ENCODE results near the gene EXOC5. TPM values are rescaled to one million over a fixed set of nuclear protein-coding genes. Genes with fewer than 3 reads are reported as not detected.
"Not testable (repeated sequence)": the region's sequence is repeated elsewhere in the genome, so short reads cannot be mapped to it uniquely, and the experiment has no call there.

Gene EXOC5
- polyA plus RNA-seq, 2 donors, result 5.9 to 8.9 TPM

GRCh38 chr14:57261604-57262003 lies 7.1 kb downstream of the EXOC5 start:
- Histone ChIP-seq H3K27me3 (ENCODE audit: control insufficient read depth in 1 of 2, insufficient read depth in 2 of 2, low read length in 2 of 2) (no peaks in the 10 kb centered on the region), H3K27ac (ENCODE audit: low read depth in 2 of 2, low read length in 1 of 2) (no peak overlapping the region), H3K9me3 (ENCODE audit: control insufficient read depth in 2 of 2, insufficient read depth in 1 of 2, low read depth in 1 of 2, low read length in 1 of 2) (no peaks in the 10 kb centered on the region), H3K4me1 (ENCODE audit: control insufficient read depth in 2 of 2, insufficient read depth in 2 of 2, low read length in 1 of 2) (peaks cover 0 to 3% of the 10 kb centered on the region in 2 donors), H3K36me3 (ENCODE audit: control insufficient read depth in 2 of 2, insufficient read depth in 2 of 2, low read length in 1 of 2) (no peaks in the 10 kb centered on the region), H3K4me3 (ENCODE audit: low read depth in 1 of 2, low read length in 2 of 2) (no peak overlapping the region)

- 93 to 100% methylated on average over 1 of the region's 1 CpG for WGBS, 2 donors
- no peak overlapping the region for H3K27ac ChIP-seq (ENCODE audit: low read depth in 2 of 2, low read length in 1 of 2)
- no peaks in the 10 kb centered on the region for H3K36me3 ChIP-seq (ENCODE audit: control insufficient read depth in 2 of 2, insufficient read depth in 2 of 2, low read length in 1 of 2)
- H3K9me3 ChIP-seq (ENCODE audit: control insufficient read depth in 2 of 2, insufficient read depth in 1 of 2, low read depth in 1 of 2, low read length in 1 of 2), result no peaks in the 10 kb centered on the region
- H3K4me3 ChIP-seq (ENCODE audit: low read depth in 1 of 2, low read length in 2 of 2), result no peak overlapping the region
- no peaks in the 10 kb centered on the region for H3K27me3 ChIP-seq (ENCODE audit: control insufficient read depth in 1 of 2, insufficient read depth in 2 of 2, low read length in 2 of 2)
- peaks cover 0 to 3% of the 10 kb centered on the region in 2 donors for H3K4me1 ChIP-seq (ENCODE audit: control insufficient read depth in 2 of 2, insufficient read depth in 2 of 2, low read length in 1 of 2)
Observed at GRCh38 chr14:57259672-57260071, 9.0 kb downstream of the EXOC5 start.

- not testable (repeated sequence) for H3K27ac ChIP-seq (ENCODE audit: low read depth in 2 of 2, low read length in 1 of 2); H3K9me3 ChIP-seq (ENCODE audit: control insufficient read depth in 2 of 2, insufficient read depth in 1 of 2, low read depth in 1 of 2, low read length in 1 of 2); H3K27me3 ChIP-seq (ENCODE audit: control insufficient read depth in 1 of 2, insufficient read depth in 2 of 2, low read length in 2 of 2); H3K4me1 ChIP-seq (ENCODE audit: control insufficient read depth in 2 of 2, insufficient read depth in 2 of 2, low read length in 1 of 2); H3K4me3 ChIP-seq (ENCODE audit: low read depth in 1 of 2, low read length in 2 of 2); H3K36me3 ChIP-seq (ENCODE audit: control insufficient read depth in 2 of 2, insufficient read depth in 2 of 2, low read length in 1 of 2)
- WGBS, 2 donors, result 87 to 90% methylated on average over 2 of the region's 2 CpGs
Observed at GRCh38 chr14:57258221-57258620, 10.5 kb downstream of the EXOC5 start.

- no peaks in the 10 kb centered on the region for H3K9me3 ChIP-seq (ENCODE audit: control insufficient read depth in 2 of 2, insufficient read depth in 1 of 2, low read depth in 1 of 2, low read length in 1 of 2)
- no peak overlapping the region for H3K27ac ChIP-seq (ENCODE audit: low read depth in 2 of 2, low read length in 1 of 2)
- H3K4me3 ChIP-seq (ENCODE audit: low read depth in 1 of 2, low read length in 2 of 2), result no peak overlapping the region
- H3K36me3 ChIP-seq (ENCODE audit: control insufficient read depth in 2 of 2, insufficient read depth in 2 of 2, low read length in 1 of 2), result no peaks in the 10 kb centered on the region
- H3K4me1 ChIP-seq (ENCODE audit: control insufficient read depth in 2 of 2, insufficient read depth in 2 of 2, low read length in 1 of 2), result peaks cover 0 to 3% of the 10 kb centered on the region in 2 donors
- H3K27me3 ChIP-seq (ENCODE audit: control insufficient read depth in 1 of 2, insufficient read depth in 2 of 2, low read length in 2 of 2), result no peaks in the 10 kb centered on the region
Observed at GRCh38 chr14:57254884-57255283, 13.8 kb downstream of the EXOC5 start.

GRCh38 chr14:57246933-57247657 lies 21.6 kb downstream of the EXOC5 start:
- Histone ChIP-seq H3K4me3 (ENCODE audit: low read depth in 1 of 2, low read length in 2 of 2) (no peak overlapping the region), H3K9me3 (ENCODE audit: control insufficient read depth in 2 of 2, insufficient read depth in 1 of 2, low read depth in 1 of 2, low read length in 1 of 2) (no peaks in the 10 kb centered on the region), H3K27ac (ENCODE audit: low read depth in 2 of 2, low read length in 1 of 2) (no peak overlapping the region), H3K4me1 (ENCODE audit: control insufficient read depth in 2 of 2, insufficient read depth in 2 of 2, low read length in 1 of 2) (no peaks in the 10 kb centered on the region), H3K36me3 (ENCODE audit: control insufficient read depth in 2 of 2, insufficient read depth in 2 of 2, low read length in 1 of 2) (no peaks in the 10 kb centered on the region), H3K27me3 (ENCODE audit: control insufficient read depth in 1 of 2, insufficient read depth in 2 of 2, low read length in 2 of 2) (no peaks in the 10 kb centered on the region)
- WGBS, 2 donors, result 76 to 82% methylated on average over 2 of the region's 2 CpGs

GRCh38 chr14:57245941-57246340 lies 22.8 kb downstream of the EXOC5 start:
- H3K27me3 ChIP-seq (ENCODE audit: control insufficient read depth in 1 of 2, insufficient read depth in 2 of 2, low read length in 2 of 2), result no peaks in the 10 kb centered on the region
- no peaks in the 10 kb centered on the region for H3K4me1 ChIP-seq (ENCODE audit: control insufficient read depth in 2 of 2, insufficient read depth in 2 of 2, low read length in 1 of 2)
- WGBS, 2 donors, result 90 to 96% methylated on average over 2 of the region's 2 CpGs
- H3K27ac ChIP-seq (ENCODE audit: low read depth in 2 of 2, low read length in 1 of 2), result no peak overlapping the region
- H3K4me3 ChIP-seq (ENCODE audit: low read depth in 1 of 2, low read length in 2 of 2), result no peak overlapping the region
- H3K36me3 ChIP-seq (ENCODE audit: control insufficient read depth in 2 of 2, insufficient read depth in 2 of 2, low read length in 1 of 2), result no peaks in the 10 kb centered on the region
- no peaks in the 10 kb centered on the region for H3K9me3 ChIP-seq (ENCODE audit: control insufficient read depth in 2 of 2, insufficient read depth in 1 of 2, low read depth in 1 of 2, low read length in 1 of 2)

- no peak overlapping the region for H3K4me3 ChIP-seq (ENCODE audit: low read depth in 1 of 2, low read length in 2 of 2)
- H3K4me1 ChIP-seq (ENCODE audit: control insufficient read depth in 2 of 2, insufficient read depth in 2 of 2, low read length in 1 of 2), result no peaks in the 10 kb centered on the region
- H3K27ac ChIP-seq (ENCODE audit: low read depth in 2 of 2, low read length in 1 of 2), result no peak overlapping the region
- WGBS, 2 donors, result 56 to 57% methylated on average over 2 of the region's 2 CpGs
- H3K9me3 ChIP-seq (ENCODE audit: control insufficient read depth in 2 of 2, insufficient read depth in 1 of 2, low read depth in 1 of 2, low read length in 1 of 2), result no peaks in the 10 kb centered on the region
- no peaks in the 10 kb centered on the region for H3K27me3 ChIP-seq (ENCODE audit: control insufficient read depth in 1 of 2, insufficient read depth in 2 of 2, low read length in 2 of 2)
- no peaks in the 10 kb centered on the region for H3K36me3 ChIP-seq (ENCODE audit: control insufficient read depth in 2 of 2, insufficient read depth in 2 of 2, low read length in 1 of 2)
Observed at GRCh38 chr14:57244106-57244505, 24.6 kb downstream of the EXOC5 start.

GRCh38 chr14:57243320-57243719 lies 25.4 kb downstream of the EXOC5 start:
- no peaks in the 10 kb centered on the region for H3K27me3 ChIP-seq (ENCODE audit: control insufficient read depth in 1 of 2, insufficient read depth in 2 of 2, low read length in 2 of 2)
- no peaks in the 10 kb centered on the region for H3K36me3 ChIP-seq (ENCODE audit: control insufficient read depth in 2 of 2, insufficient read depth in 2 of 2, low read length in 1 of 2)
- H3K9me3 ChIP-seq (ENCODE audit: control insufficient read depth in 2 of 2, insufficient read depth in 1 of 2, low read depth in 1 of 2, low read length in 1 of 2), result no peaks in the 10 kb centered on the region

GRCh38 chr14:57240115-57240514 lies 28.6 kb downstream of the EXOC5 start:
- not testable (repeated sequence) for H3K27ac ChIP-seq (ENCODE audit: low read depth in 2 of 2, low read length in 1 of 2); H3K9me3 ChIP-seq (ENCODE audit: control insufficient read depth in 2 of 2, insufficient read depth in 1 of 2, low read depth in 1 of 2, low read length in 1 of 2); H3K36me3 ChIP-seq (ENCODE audit: control insufficient read depth in 2 of 2, insufficient read depth in 2 of 2, low read length in 1 of 2); H3K27me3 ChIP-seq (ENCODE audit: control insufficient read depth in 1 of 2, insufficient read depth in 2 of 2, low read length in 2 of 2); H3K4me3 ChIP-seq (ENCODE audit: low read depth in 1 of 2, low read length in 2 of 2); H3K4me1 ChIP-seq (ENCODE audit: control insufficient read depth in 2 of 2, insufficient read depth in 2 of 2, low read length in 1 of 2)
- 95 to 98% methylated on average over 7 of the region's 7 CpGs for WGBS, 2 donors

More at GRCh38 chr14:57243320-57243719, 25.4 kb downstream of the EXOC5 start:
- Histone ChIP-seq H3K4me1 (ENCODE audit: control insufficient read depth in 2 of 2, insufficient read depth in 2 of 2, low read length in 1 of 2) (no peaks in the 10 kb centered on the region), H3K27ac (ENCODE audit: low read depth in 2 of 2, low read length in 1 of 2) (no peak overlapping the region), H3K4me3 (ENCODE audit: low read depth in 1 of 2, low read length in 2 of 2) (no peak overlapping the region)

- Histone ChIP-seq H3K4me1 (ENCODE audit: control insufficient read depth in 2 of 2, insufficient read depth in 2 of 2, low read length in 1 of 2) (no peaks in the 10 kb centered on the region), H3K9me3 (ENCODE audit: control insufficient read depth in 2 of 2, insufficient read depth in 1 of 2, low read depth in 1 of 2, low read length in 1 of 2) (no peaks in the 10 kb centered on the region), H3K27ac (ENCODE audit: low read depth in 2 of 2, low read length in 1 of 2) (no peak overlapping the region), H3K27me3 (ENCODE audit: control insufficient read depth in 1 of 2, insufficient read depth in 2 of 2, low read length in 2 of 2) (no peaks in the 10 kb centered on the region), H3K36me3 (ENCODE audit: control insufficient read depth in 2 of 2, insufficient read depth in 2 of 2, low read length in 1 of 2) (peaks cover 0 to 4% of the 10 kb centered on the region in 2 donors), H3K4me3 (ENCODE audit: low read depth in 1 of 2, low read length in 2 of 2) (no peak overlapping the region)
- WGBS, 2 donors, result 94% methylated on average over 1 of the region's 1 CpG
Observed at GRCh38 chr14:57232006-57232405, 36.7 kb downstream of the EXOC5 start.

All from esophagus (tissue), 2 donors.